ENCODE data around the gene EPHA4.

DNA sequence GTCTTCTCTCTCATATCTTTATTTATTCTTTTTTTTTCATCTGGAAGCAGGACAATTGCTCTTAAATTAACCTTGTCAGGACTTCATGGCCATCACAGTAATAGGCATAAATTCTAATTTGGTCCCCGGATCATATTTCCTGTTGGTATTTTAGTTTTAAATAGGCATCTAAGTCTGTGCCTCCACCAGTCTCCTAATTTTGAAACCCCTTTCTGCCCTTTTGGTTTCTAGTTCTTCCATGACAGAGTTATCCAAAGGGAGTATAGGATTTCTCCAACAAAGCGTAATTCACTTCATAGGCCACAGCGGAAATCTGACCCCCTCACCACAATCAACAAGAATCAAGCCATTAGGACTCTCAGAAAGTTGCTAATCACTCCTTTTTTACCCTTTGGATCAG is 3.8 kb downstream of the EPHA4 start:
- TF ChIP-seq, protein P1, sequence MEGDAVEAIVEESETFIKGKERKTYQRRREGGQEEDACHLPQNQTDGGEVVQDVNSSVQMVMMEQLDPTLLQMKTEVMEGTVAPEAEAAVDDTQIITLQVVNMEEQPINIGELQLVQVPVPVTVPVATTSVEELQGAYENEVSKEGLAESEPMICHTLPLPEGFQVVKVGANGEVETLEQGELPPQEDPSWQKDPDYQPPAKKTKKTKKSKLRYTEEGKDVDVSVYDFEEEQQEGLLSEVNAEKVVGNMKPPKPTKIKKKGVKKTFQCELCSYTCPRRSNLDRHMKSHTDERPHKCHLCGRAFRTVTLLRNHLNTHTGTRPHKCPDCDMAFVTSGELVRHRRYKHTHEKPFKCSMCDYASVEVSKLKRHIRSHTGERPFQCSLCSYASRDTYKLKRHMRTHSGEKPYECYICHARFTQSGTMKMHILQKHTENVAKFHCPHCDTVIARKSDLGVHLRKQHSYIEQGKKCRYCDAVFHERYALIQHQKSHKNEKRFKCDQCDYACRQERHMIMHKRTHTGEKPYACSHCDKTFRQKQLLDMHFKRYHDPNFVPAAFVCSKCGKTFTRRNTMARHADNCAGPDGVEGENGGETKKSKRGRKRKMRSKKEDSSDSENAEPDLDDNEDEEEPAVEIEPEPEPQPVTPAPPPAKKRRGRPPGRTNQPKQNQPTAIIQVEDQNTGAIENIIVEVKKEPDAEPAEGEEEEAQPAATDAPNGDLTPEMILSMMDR (IDR thresholded peaks at IDR 0.05) = no peak
- TF ChIP-seq CBX2 (IDR thresholded peaks at IDR 0.05; ENCODE audit: borderline replicate concordance, low read depth) = no peak
- TF ChIP-seq, protein P2, sequence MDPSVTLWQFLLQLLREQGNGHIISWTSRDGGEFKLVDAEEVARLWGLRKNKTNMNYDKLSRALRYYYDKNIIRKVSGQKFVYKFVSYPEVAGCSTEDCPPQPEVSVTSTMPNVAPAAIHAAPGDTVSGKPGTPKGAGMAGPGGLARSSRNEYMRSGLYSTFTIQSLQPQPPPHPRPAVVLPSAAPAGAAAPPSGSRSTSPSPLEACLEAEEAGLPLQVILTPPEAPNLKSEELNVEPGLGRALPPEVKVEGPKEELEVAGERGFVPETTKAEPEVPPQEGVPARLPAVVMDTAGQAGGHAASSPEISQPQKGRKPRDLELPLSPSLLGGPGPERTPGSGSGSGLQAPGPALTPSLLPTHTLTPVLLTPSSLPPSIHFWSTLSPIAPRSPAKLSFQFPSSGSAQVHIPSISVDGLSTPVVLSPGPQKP (IDR thresholded peaks at IDR 0.05; ENCODE audit: low read depth, low read length) = no peak
- no peak for TF ChIP-seq CEBPB (IDR thresholded peaks at IDR 0.05)
- TF ChIP-seq POLR2AphosphoS2 (conservative IDR thresholded peaks at IDR 0.05; ENCODE audit: low read length) = no peak
- TF ChIP-seq BHLHE40 (IDR thresholded peaks at IDR 0.05; ENCODE audit: low read depth, low read length) = no peak
- no peak for TF ChIP-seq RFX5 (IDR thresholded peaks at IDR 0.05)
- TF ChIP-seq POLR2A (IDR thresholded peaks at IDR 0.05; ENCODE audit: low read length) = no peak
- TF ChIP-seq SREBF2 (IDR thresholded peaks at IDR 0.05) = no peak
- no peak for TF ChIP-seq SMC3 (IDR thresholded peaks at IDR 0.05)
